Activated naive CD8-positive, alpha-beta T cell (primary cell): ENCODE measurements around the gene IL17RA.

ENCODE experiments used
- H3K27ac Mint-ChIP-seq: one replicate; pipeline ENCODE4 v1.8.0; 2021; ENCODE audit warnings: mixed read lengths
- H3K27me3 Mint-ChIP-seq: one replicate; pipeline ENCODE4 v1.8.0; 2021; ENCODE audit warnings: mixed read lengths
- H3K36me3 Mint-ChIP-seq: one replicate; pipeline ENCODE4 v1.8.0; 2021; ENCODE audit warnings: mixed read lengths
- H3K4me1 Mint-ChIP-seq: one replicate; pipeline ENCODE4 v1.8.0; 2021; ENCODE audit warnings: low read depth, mixed read lengths
- H3K4me3 Mint-ChIP-seq: one replicate; pipeline ENCODE4 v1.8.0; 2021; ENCODE audit warnings: mild to moderate bottlenecking, mixed read lengths
- H3K9me3 Mint-ChIP-seq: one replicate; pipeline ENCODE4 v1.8.0; 2021; ENCODE audit warnings: low read depth, mixed read lengths

The IL17RA gene

GRCh38 chr22:17162731-17163130, 77.9 kb downstream of the IL17RA start:
- Mint-ChIP-seq H3K9me3 (no peaks in the 10 kb centered on the region), H3K4me1 (peaks cover 14% of the 10 kb centered on the region), H3K27me3 (no peaks in the 10 kb centered on the region), H3K27ac (no peak overlapping the region), H3K4me3 (no peak overlapping the region), H3K36me3 (peaks cover 2% of the 10 kb centered on the region)

- no peaks in the 10 kb centered on the region for H3K9me3 Mint-ChIP-seq
- no peak overlapping the region for H3K27ac Mint-ChIP-seq
- peaks cover 6% of the 10 kb centered on the region for H3K4me1 Mint-ChIP-seq
- H3K4me3 Mint-ChIP-seq = no peak overlapping the region
- H3K27me3 Mint-ChIP-seq = no peaks in the 10 kb centered on the region
- H3K36me3 Mint-ChIP-seq = peaks cover 2% of the 10 kb centered on the region
These were observed 79.7 kb downstream of the IL17RA start for GRCh38 chr22:17164392-17165024.
